Measurements from ENCODE around the gene CUL3.

Gene CUL3

DNA sequence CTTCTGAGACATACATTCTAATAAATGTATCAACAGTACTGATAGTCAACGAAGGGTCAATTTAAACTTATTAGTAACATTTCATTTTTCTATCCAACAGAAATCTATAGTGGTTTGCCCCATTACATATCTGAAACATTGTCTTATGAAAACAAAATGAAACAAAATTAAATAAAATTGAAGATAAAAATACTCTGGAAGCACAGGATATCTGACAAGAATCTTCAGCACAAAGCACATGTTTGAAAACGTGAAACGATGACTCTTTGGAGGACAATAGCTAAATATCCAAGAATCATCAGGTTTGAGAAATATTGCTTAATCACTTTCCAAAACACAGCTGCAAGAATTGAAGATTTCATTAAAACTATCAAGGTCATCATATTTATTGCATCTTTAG is 112.3 kb downstream of the CUL3 start:
- Histone ChIP-seq H3K4me1 (ENCODE audit: control insufficient read depth, insufficient read depth, low read length) (no peaks in the 10 kb centered on the region), H3K9ac (ENCODE audit: low read length in 2 of 2) (no peak overlapping the region), H3K36me3 (ENCODE audit: control insufficient read depth in 2 of 2, insufficient read depth in 2 of 2, low read length in 2 of 2) (peaks cover 15 to 34% of the 10 kb centered on the region in 2 donors), H3K27ac (ENCODE audit: low read length) (no peak overlapping the region), H3K27me3 (ENCODE audit: control insufficient read depth in 1 of 2, insufficient read depth in 2 of 2, low read length in 2 of 2) (no peaks in the 10 kb centered on the region), H3K9me3 (ENCODE audit: control insufficient read depth in 2 of 2, low read length in 2 of 2) (no peaks in the 10 kb centered on the region), H3K4me3 (ENCODE audit: low read length in 2 of 2) (no peak overlapping the region)

GRCh38 chr2:224472137-224472536 is 113.0 kb downstream of the CUL3 start:
- H3K4me1 ChIP-seq (ENCODE audit: control insufficient read depth, insufficient read depth, low read length): no peaks in the 10 kb centered on the region
- H3K27ac ChIP-seq (ENCODE audit: low read length): no peak overlapping the region
- no peak overlapping the region for H3K9ac ChIP-seq (ENCODE audit: low read length in 2 of 2)
- H3K36me3 ChIP-seq (ENCODE audit: control insufficient read depth in 2 of 2, insufficient read depth in 2 of 2, low read length in 2 of 2): peaks cover 13 to 27% of the 10 kb centered on the region in 2 donors
- no peaks in the 10 kb centered on the region for H3K27me3 ChIP-seq (ENCODE audit: control insufficient read depth in 1 of 2, insufficient read depth in 2 of 2, low read length in 2 of 2)
- H3K9me3 ChIP-seq (ENCODE audit: control insufficient read depth in 2 of 2, low read length in 2 of 2): no peaks in the 10 kb centered on the region
- no peak overlapping the region for H3K4me3 ChIP-seq (ENCODE audit: low read length in 2 of 2)

- Histone ChIP-seq H3K9ac (ENCODE audit: low read length in 2 of 2) (no peak overlapping the region), H3K27me3 (ENCODE audit: control insufficient read depth in 1 of 2, insufficient read depth in 2 of 2, low read length in 2 of 2) (no peaks in the 10 kb centered on the region), H3K4me3 (ENCODE audit: low read length in 2 of 2) (no peak overlapping the region), H3K4me1 (ENCODE audit: control insufficient read depth, insufficient read depth, low read length) (no peaks in the 10 kb centered on the region), H3K36me3 (ENCODE audit: control insufficient read depth in 2 of 2, insufficient read depth in 2 of 2, low read length in 2 of 2) (peaks cover 3 to 14% of the 10 kb centered on the region in 2 donors), H3K27ac (ENCODE audit: low read length) (no peak overlapping the region), H3K9me3 (ENCODE audit: control insufficient read depth in 2 of 2, low read length in 2 of 2) (no peaks in the 10 kb centered on the region)
Observed at GRCh38 chr2:224469374-224469964, 115.7 kb downstream of the CUL3 start.

- H3K4me1 ChIP-seq (ENCODE audit: control insufficient read depth, insufficient read depth, low read length): no peaks in the 10 kb centered on the region
- no peak overlapping the region for H3K4me3 ChIP-seq (ENCODE audit: low read length in 2 of 2)
- no peaks in the 10 kb centered on the region for H3K27me3 ChIP-seq (ENCODE audit: control insufficient read depth in 1 of 2, insufficient read depth in 2 of 2, low read length in 2 of 2)
- H3K9ac ChIP-seq (ENCODE audit: low read length in 2 of 2): no peak overlapping the region
- H3K36me3 ChIP-seq (ENCODE audit: control insufficient read depth in 2 of 2, insufficient read depth in 2 of 2, low read length in 2 of 2): no peaks in the 10 kb centered on the region
- H3K27ac ChIP-seq (ENCODE audit: low read length): no peak overlapping the region
- H3K9me3 ChIP-seq (ENCODE audit: control insufficient read depth in 2 of 2, low read length in 2 of 2): no peaks in the 10 kb centered on the region
Observed at GRCh38 chr2:224466304-224466895, 118.8 kb downstream of the CUL3 start.

GRCh38 chr2:224461391-224461790 is 123.8 kb downstream of the CUL3 start:
- no peaks in the 10 kb centered on the region for H3K4me1 ChIP-seq (ENCODE audit: control insufficient read depth, insufficient read depth, low read length)
- no peak overlapping the region for H3K9ac ChIP-seq (ENCODE audit: low read length in 2 of 2)
- H3K27ac ChIP-seq (ENCODE audit: low read length): no peak overlapping the region
- H3K9me3 ChIP-seq (ENCODE audit: control insufficient read depth in 2 of 2, low read length in 2 of 2): no peaks in the 10 kb centered on the region
- H3K36me3 ChIP-seq (ENCODE audit: control insufficient read depth in 2 of 2, insufficient read depth in 2 of 2, low read length in 2 of 2): no peaks in the 10 kb centered on the region
- no peak overlapping the region for H3K4me3 ChIP-seq (ENCODE audit: low read length in 2 of 2)
- no peaks in the 10 kb centered on the region for H3K27me3 ChIP-seq (ENCODE audit: control insufficient read depth in 1 of 2, insufficient read depth in 2 of 2, low read length in 2 of 2)

- Histone ChIP-seq H3K4me3 (ENCODE audit: low read length in 2 of 2) (no peak overlapping the region), H3K9ac (ENCODE audit: low read length in 2 of 2) (no peak overlapping the region), H3K27ac (ENCODE audit: low read length) (no peak overlapping the region), H3K4me1 (ENCODE audit: control insufficient read depth, insufficient read depth, low read length) (no peaks in the 10 kb centered on the region), H3K36me3 (ENCODE audit: control insufficient read depth in 2 of 2, insufficient read depth in 2 of 2, low read length in 2 of 2) (no peaks in the 10 kb centered on the region), H3K27me3 (ENCODE audit: control insufficient read depth in 1 of 2, insufficient read depth in 2 of 2, low read length in 2 of 2) (no peaks in the 10 kb centered on the region), H3K9me3 (ENCODE audit: control insufficient read depth in 2 of 2, low read length in 2 of 2) (no peaks in the 10 kb centered on the region)
Observed at GRCh38 chr2:224457408-224458096, 127.6 kb downstream of the CUL3 start.

GRCh38 chr2:224453892-224454291 is 131.3 kb downstream of the CUL3 start:
- Histone ChIP-seq H3K4me1 (ENCODE audit: control insufficient read depth, insufficient read depth, low read length) (no peaks in the 10 kb centered on the region), H3K36me3 (ENCODE audit: control insufficient read depth in 2 of 2, insufficient read depth in 2 of 2, low read length in 2 of 2) (no peaks in the 10 kb centered on the region), H3K27ac (ENCODE audit: low read length) (no peak overlapping the region), H3K9me3 (ENCODE audit: control insufficient read depth in 2 of 2, low read length in 2 of 2) (no peaks in the 10 kb centered on the region), H3K27me3 (ENCODE audit: control insufficient read depth in 1 of 2, insufficient read depth in 2 of 2, low read length in 2 of 2) (no peaks in the 10 kb centered on the region), H3K9ac (ENCODE audit: low read length in 2 of 2) (no peak overlapping the region), H3K4me3 (ENCODE audit: low read length in 2 of 2) (no peak overlapping the region)

- Histone ChIP-seq H3K36me3 (ENCODE audit: control insufficient read depth in 2 of 2, insufficient read depth in 2 of 2, low read length in 2 of 2) (no peaks in the 10 kb centered on the region), H3K9ac (ENCODE audit: low read length in 2 of 2) (no peak overlapping the region), H3K27me3 (ENCODE audit: control insufficient read depth in 1 of 2, insufficient read depth in 2 of 2, low read length in 2 of 2) (peaks cover 0 to 2% of the 10 kb centered on the region in 2 donors), H3K27ac (ENCODE audit: low read length) (no peak overlapping the region), H3K9me3 (ENCODE audit: control insufficient read depth in 2 of 2, low read length in 2 of 2) (no peaks in the 10 kb centered on the region), H3K4me3 (ENCODE audit: low read length in 2 of 2) (no peak overlapping the region), H3K4me1 (ENCODE audit: control insufficient read depth, insufficient read depth, low read length) (no peaks in the 10 kb centered on the region)
Observed at GRCh38 chr2:224449212-224450147, 135.7 kb downstream of the CUL3 start.

- no peak overlapping the region for H3K27ac ChIP-seq (ENCODE audit: low read length)
- peaks cover 5 to 10% of the 10 kb centered on the region in 2 donors for H3K27me3 ChIP-seq (ENCODE audit: control insufficient read depth in 1 of 2, insufficient read depth in 2 of 2, low read length in 2 of 2)
- no peak overlapping the region for H3K4me3 ChIP-seq (ENCODE audit: low read length in 2 of 2)
- H3K9me3 ChIP-seq (ENCODE audit: control insufficient read depth in 2 of 2, low read length in 2 of 2): no peaks in the 10 kb centered on the region
- H3K9ac ChIP-seq (ENCODE audit: low read length in 2 of 2): no peak overlapping the region
- no peaks in the 10 kb centered on the region for H3K4me1 ChIP-seq (ENCODE audit: control insufficient read depth, insufficient read depth, low read length)
- H3K36me3 ChIP-seq (ENCODE audit: control insufficient read depth in 2 of 2, insufficient read depth in 2 of 2, low read length in 2 of 2): no peaks in the 10 kb centered on the region
Observed at GRCh38 chr2:224448236-224448635, 136.9 kb downstream of the CUL3 start.

- peaks cover 7% of the 10 kb centered on the region for H3K4me1 ChIP-seq (ENCODE audit: control insufficient read depth, insufficient read depth, low read length)
- no peak overlapping the region for H3K9ac ChIP-seq (ENCODE audit: low read length in 2 of 2)
- no peak overlapping the region for H3K4me3 ChIP-seq (ENCODE audit: low read length in 2 of 2)
- H3K36me3 ChIP-seq (ENCODE audit: control insufficient read depth in 2 of 2, insufficient read depth in 2 of 2, low read length in 2 of 2): no peaks in the 10 kb centered on the region
- no peak overlapping the region for H3K27ac ChIP-seq (ENCODE audit: low read length)
- H3K27me3 ChIP-seq (ENCODE audit: control insufficient read depth in 1 of 2, insufficient read depth in 2 of 2, low read length in 2 of 2): peaks cover 16 to 18% of the 10 kb centered on the region in 2 donors
- no peaks in the 10 kb centered on the region for H3K9me3 ChIP-seq (ENCODE audit: control insufficient read depth in 2 of 2, low read length in 2 of 2)
Observed at GRCh38 chr2:224444783-224445182, 140.4 kb downstream of the CUL3 start.
